PFSK-1 (cell line): Measurements from ENCODE around the gene ATRN.

Source experiments
- FOXP2 ChIP-seq: optimal IDR thresholded peaks from 2 replicates; pipeline ENCODE3; 2011; ENCODE audit warnings: borderline replicate concordance, control low read depth, inconsistent platforms; ENCODE audit not compliant: insufficient read depth; ENCODE audit errors: extremely low read length, extremely low read depth
- POLR2AphosphoS5 ChIP-seq: IDR thresholded peaks from 2 replicates; pipeline ENCODE4 v1.6.1; 2012; ENCODE audit warnings: low read depth, mild to moderate bottlenecking, control low read depth, low read length, moderate library complexity
- SIN3A ChIP-seq: IDR thresholded peaks from 2 replicates; pipeline ENCODE4 v1.6.1; 2012; ENCODE audit warnings: mild to moderate bottlenecking, low read length, moderate library complexity, borderline replicate concordance; ENCODE audit not compliant: insufficient read depth
- TAF1 ChIP-seq: IDR thresholded peaks from 2 replicates; pipeline ENCODE4 v1.6.1; 2012; ENCODE audit warnings: low read length, control low read depth, borderline replicate concordance; ENCODE audit not compliant: insufficient read depth
- TF ChIP-seq, protein P1 (sequence below), 2 experiments: IDR thresholded peaks; 2 replicates each; pipeline versions ENCODE4 v1.6.1 to v1.8.0; 2011 to 2012; ENCODE audit warnings: low read depth in 2 of 2, low read length in 2 of 2, control low read depth in 1 of 2, inconsistent platforms in 1 of 2, mild to moderate bottlenecking in 1 of 2, moderate library complexity in 1 of 2; ENCODE audit not compliant: insufficient read depth in 1 of 2

The ATRN gene

DNA sequence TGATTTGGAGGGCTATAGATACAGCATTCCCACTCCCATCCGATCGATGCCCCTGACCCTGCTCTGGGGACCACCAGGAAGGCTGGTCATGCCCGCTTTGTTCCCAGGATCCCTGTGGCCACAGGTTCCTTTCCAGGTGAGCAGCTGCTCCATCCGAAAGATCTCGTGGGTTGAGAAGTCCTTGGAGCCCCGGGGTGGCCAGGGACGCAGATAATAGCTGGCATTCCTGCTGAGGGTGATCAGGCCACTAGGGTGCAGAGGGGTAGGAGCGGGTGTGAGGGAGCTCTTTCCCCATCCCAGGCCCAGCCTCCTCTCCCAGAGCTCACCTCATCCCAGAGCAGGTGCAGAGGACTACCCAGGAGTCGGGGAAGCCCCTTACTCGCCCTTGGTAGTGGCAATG lies 203.6 kb downstream of the ATRN start:
- TF ChIP-seq TAF1 (no peak), FOXP2 (no peak), SIN3A (no peak), POLR2AphosphoS5 (no peak)
- TF ChIP-seq, protein P1, sequence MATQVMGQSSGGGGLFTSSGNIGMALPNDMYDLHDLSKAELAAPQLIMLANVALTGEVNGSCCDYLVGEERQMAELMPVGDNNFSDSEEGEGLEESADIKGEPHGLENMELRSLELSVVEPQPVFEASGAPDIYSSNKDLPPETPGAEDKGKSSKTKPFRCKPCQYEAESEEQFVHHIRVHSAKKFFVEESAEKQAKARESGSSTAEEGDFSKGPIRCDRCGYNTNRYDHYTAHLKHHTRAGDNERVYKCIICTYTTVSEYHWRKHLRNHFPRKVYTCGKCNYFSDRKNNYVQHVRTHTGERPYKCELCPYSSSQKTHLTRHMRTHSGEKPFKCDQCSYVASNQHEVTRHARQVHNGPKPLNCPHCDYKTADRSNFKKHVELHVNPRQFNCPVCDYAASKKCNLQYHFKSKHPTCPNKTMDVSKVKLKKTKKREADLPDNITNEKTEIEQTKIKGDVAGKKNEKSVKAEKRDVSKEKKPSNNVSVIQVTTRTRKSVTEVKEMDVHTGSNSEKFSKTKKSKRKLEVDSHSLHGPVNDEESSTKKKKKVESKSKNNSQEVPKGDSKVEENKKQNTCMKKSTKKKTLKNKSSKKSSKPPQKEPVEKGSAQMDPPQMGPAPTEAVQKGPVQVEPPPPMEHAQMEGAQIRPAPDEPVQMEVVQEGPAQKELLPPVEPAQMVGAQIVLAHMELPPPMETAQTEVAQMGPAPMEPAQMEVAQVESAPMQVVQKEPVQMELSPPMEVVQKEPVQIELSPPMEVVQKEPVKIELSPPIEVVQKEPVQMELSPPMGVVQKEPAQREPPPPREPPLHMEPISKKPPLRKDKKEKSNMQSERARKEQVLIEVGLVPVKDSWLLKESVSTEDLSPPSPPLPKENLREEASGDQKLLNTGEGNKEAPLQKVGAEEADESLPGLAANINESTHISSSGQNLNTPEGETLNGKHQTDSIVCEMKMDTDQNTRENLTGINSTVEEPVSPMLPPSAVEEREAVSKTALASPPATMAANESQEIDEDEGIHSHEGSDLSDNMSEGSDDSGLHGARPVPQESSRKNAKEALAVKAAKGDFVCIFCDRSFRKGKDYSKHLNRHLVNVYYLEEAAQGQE (IDR thresholded peaks at IDR 0.05; ENCODE audit: insufficient read depth in 1 of 2, low read depth in 2 of 2, low read length in 2 of 2), result no peak

DNA sequence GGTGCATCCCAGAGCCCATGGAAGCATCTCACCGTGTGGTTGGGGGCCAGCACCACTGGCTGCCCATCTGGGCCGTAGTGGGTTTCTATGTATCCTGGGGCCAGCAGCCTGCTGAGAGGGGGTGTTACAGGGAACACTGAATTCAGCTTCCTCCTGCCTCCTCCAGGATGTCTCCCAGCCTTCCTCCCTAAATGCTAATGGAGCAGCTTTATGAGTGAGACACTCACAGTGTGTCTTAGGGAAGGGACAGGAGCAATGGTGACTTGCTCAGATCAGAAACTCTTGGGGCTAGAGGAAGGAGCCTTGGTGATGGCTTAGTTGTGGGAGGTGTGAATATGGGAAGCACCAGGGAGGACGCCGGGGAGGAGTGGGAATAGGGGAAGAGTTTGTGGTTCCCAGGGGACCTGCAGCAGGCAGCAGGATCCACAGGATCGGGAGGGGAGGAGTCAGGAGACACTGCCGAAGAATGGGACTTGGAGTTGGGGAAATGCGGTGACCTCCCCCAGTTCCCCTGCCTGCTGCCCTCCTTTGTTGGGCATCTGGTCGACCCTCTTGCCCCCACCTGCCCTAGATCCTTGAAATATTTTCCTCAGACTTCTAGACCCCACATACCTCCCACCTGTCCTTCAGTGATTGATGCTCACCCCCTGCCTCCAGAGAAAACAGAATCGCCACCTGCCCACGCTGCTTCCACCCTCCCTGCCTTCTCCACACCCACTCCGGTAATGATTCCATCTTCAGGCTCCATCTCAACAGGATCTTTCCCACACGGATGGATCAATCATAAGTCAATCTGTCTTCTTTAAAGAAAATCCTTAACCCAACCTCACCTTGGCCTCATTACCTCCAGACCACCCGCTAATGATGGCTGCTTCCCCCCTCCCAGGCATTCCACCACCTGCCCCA lies 204.4 kb downstream of the ATRN start:
- TF ChIP-seq POLR2AphosphoS5 (no peak), FOXP2 (no peak), SIN3A (no peak), TAF1 (no peak)
- TF ChIP-seq, protein P1 (IDR thresholded peaks at IDR 0.05; ENCODE audit: insufficient read depth in 1 of 2, low read depth in 2 of 2, low read length in 2 of 2), result no peak

DNA sequence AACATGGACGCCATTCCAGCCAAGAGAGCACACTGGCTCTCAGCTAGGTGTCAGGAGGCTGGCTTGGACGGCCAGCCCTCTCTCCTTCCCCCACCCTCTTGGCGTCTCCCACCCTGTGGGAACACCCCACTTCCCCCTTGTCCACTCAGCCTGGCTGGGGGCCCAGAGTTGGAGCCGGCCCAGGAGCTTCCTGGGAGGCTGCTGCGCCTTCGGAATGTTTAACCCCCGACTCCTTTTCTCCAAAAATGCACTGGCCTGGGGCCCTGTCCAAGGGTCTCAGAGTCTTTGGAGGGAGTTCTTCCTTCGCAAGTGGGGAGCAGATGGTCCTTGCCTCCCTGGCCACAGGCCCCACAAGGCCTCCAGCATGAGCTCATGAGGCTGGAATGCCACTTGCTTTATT lies 206.9 kb downstream of the ATRN start:
- TF ChIP-seq POLR2AphosphoS5 (no peak), FOXP2 (no peak), SIN3A (no peak), TAF1 (no peak)
- TF ChIP-seq, protein P1 (IDR thresholded peaks at IDR 0.05; ENCODE audit: insufficient read depth in 1 of 2, low read depth in 2 of 2, low read length in 2 of 2), result no peak

DNA sequence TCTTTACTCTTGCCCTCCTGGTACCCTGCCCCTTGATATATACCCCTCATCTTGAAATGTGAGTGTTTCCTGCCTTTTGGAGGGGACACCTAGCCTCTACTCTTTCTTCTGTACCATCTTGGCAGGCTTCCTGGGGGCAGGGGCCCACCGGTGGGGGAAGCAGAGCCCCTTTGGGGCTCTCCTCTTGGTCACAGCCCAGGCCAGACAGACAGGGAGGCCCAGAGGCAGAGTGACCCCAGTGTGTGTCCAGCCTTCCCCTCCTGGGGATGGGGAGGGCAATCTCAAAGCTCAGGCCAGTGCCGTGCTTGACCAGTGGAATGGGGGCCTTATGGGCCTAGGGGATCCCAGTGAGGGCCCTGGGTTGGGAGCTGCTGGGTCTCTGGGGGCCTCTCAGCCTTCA lies 207.4 kb downstream of the ATRN start:
- TF ChIP-seq SIN3A (no peak), FOXP2 (no peak), TAF1 (no peak), POLR2AphosphoS5 (no peak)
- TF ChIP-seq, protein P1 (IDR thresholded peaks at IDR 0.05; ENCODE audit: insufficient read depth in 1 of 2, low read depth in 2 of 2, low read length in 2 of 2), result no peak
